ENCODE data around the gene PUDP.

PUDP gene

GRCh38 chrX:7143941-7144525 lies 3.9 kb downstream of the PUDP start:
- Histone ChIP-seq H3K9ac (ENCODE audit: insufficient read length) (no peak overlapping the region), H3K4me3 (no peak overlapping the region), H3K27ac (no peak overlapping the region), H3K36me3 (ENCODE audit: insufficient read depth, low read length) (peaks cover 8% of the 10 kb centered on the region; the same call in 1 of the 2 replicates), H3K9me3 (ENCODE audit: low read depth, low read length) (no peaks in the 10 kb centered on the region)
- no peak for DNase-seq (ENCODE audit: low read depth, low spot score)
- no peak for TF ChIP-seq FOXP2 (optimal IDR thresholded peaks at IDR 0.05; ENCODE audit: control extremely low read depth, extremely low read length, insufficient read depth)
- no peak for TF ChIP-seq POLR2AphosphoS5 (IDR thresholded peaks at IDR 0.05; ENCODE audit: borderline replicate concordance, low read depth, low read length)
- TF ChIP-seq EZH2 (IDR thresholded peaks at IDR 0.05), result no peak

- no peak for DNase-seq (ENCODE audit: low read depth, low spot score)
- Histone ChIP-seq H3K27ac (no peak overlapping the region), H3K36me3 (ENCODE audit: insufficient read depth, low read length) (peaks cover 8% of the 10 kb centered on the region; the same call in 1 of the 2 replicates), H3K4me3 (no peak overlapping the region), H3K9ac (ENCODE audit: insufficient read length) (no peak overlapping the region), H3K9me3 (ENCODE audit: low read depth, low read length) (no peaks in the 10 kb centered on the region)
- TF ChIP-seq POLR2AphosphoS5 (IDR thresholded peaks at IDR 0.05; ENCODE audit: borderline replicate concordance, low read depth, low read length) (no peak), FOXP2 (optimal IDR thresholded peaks at IDR 0.05; ENCODE audit: control extremely low read depth, extremely low read length, insufficient read depth) (no peak), EZH2 (IDR thresholded peaks at IDR 0.05) (no peak)
These were observed 4.9 kb downstream of the PUDP start for GRCh38 chrX:7143076-7143475.

- no peak overlapping the region for H3K27ac ChIP-seq
- no peak for DNase-seq (ENCODE audit: low read depth, low spot score)
- H3K36me3 ChIP-seq (ENCODE audit: insufficient read depth, low read length), result peaks cover 8% of the 10 kb centered on the region; the same call in 1 of the 2 replicates
- H3K9me3 ChIP-seq (ENCODE audit: low read depth, low read length), result no peaks in the 10 kb centered on the region
- TF ChIP-seq EZH2 (IDR thresholded peaks at IDR 0.05) (no peak), POLR2AphosphoS5 (IDR thresholded peaks at IDR 0.05; ENCODE audit: borderline replicate concordance, low read depth, low read length) (no peak), FOXP2 (optimal IDR thresholded peaks at IDR 0.05; ENCODE audit: control extremely low read depth, extremely low read length, insufficient read depth) (no peak)
- no peak overlapping the region for H3K9ac ChIP-seq (ENCODE audit: insufficient read length)
- no peak overlapping the region for H3K4me3 ChIP-seq
These were observed 8.5 kb downstream of the PUDP start for GRCh38 chrX:7139202-7140081.

- TF ChIP-seq POLR2AphosphoS5 (IDR thresholded peaks at IDR 0.05; ENCODE audit: borderline replicate concordance, low read depth, low read length) (no peak), FOXP2 (optimal IDR thresholded peaks at IDR 0.05; ENCODE audit: control extremely low read depth, extremely low read length, insufficient read depth) (no peak), EZH2 (IDR thresholded peaks at IDR 0.05) (no peak)
- Histone ChIP-seq H3K4me3 (no peak overlapping the region), H3K9ac (ENCODE audit: insufficient read length) (no peak overlapping the region), H3K9me3 (ENCODE audit: low read depth, low read length) (no peaks in the 10 kb centered on the region), H3K36me3 (ENCODE audit: insufficient read depth, low read length) (peaks cover 6% of the 10 kb centered on the region; the same call in 1 of the 2 replicates), H3K27ac (no peak overlapping the region)
- no peak for DNase-seq (ENCODE audit: low read depth, low spot score)
These were observed 13.0 kb downstream of the PUDP start for GRCh38 chrX:7134981-7135380.

GRCh38 chrX:7133050-7133440 lies 14.9 kb downstream of the PUDP start:
- H3K9ac ChIP-seq (ENCODE audit: insufficient read length), result no peak overlapping the region
- no peak overlapping the region for H3K4me3 ChIP-seq
- no peak for TF ChIP-seq POLR2AphosphoS5 (IDR thresholded peaks at IDR 0.05; ENCODE audit: borderline replicate concordance, low read depth, low read length)
- no peak overlapping the region for H3K27ac ChIP-seq
- H3K36me3 ChIP-seq (ENCODE audit: insufficient read depth, low read length), result peaks cover 9% of the 10 kb centered on the region; the same call in 1 of the 2 replicates
- H3K9me3 ChIP-seq (ENCODE audit: low read depth, low read length), result no peaks in the 10 kb centered on the region
- no peak for DNase-seq (ENCODE audit: low read depth, low spot score)

- no peaks in the 10 kb centered on the region for H3K9me3 ChIP-seq (ENCODE audit: low read depth, low read length)
- TF ChIP-seq FOXP2 (optimal IDR thresholded peaks at IDR 0.05; ENCODE audit: control extremely low read depth, extremely low read length, insufficient read depth) (no peak), EZH2 (IDR thresholded peaks at IDR 0.05) (no peak), POLR2AphosphoS5 (IDR thresholded peaks at IDR 0.05; ENCODE audit: borderline replicate concordance, low read depth, low read length) (no peak)
- H3K27ac ChIP-seq, result no peak overlapping the region
- no peak overlapping the region for H3K4me3 ChIP-seq
- no peak for DNase-seq (ENCODE audit: low read depth, low spot score)
- H3K9ac ChIP-seq (ENCODE audit: insufficient read length), result no peak overlapping the region
- H3K36me3 ChIP-seq (ENCODE audit: insufficient read depth, low read length), result peaks cover 9% of the 10 kb centered on the region; the same call in 1 of the 2 replicates
These were observed 15.5 kb downstream of the PUDP start for GRCh38 chrX:7132335-7133049.

GRCh38 chrX:7131621-7132020 lies 16.3 kb downstream of the PUDP start:
- no peak for TF ChIP-seq FOXP2 (optimal IDR thresholded peaks at IDR 0.05; ENCODE audit: control extremely low read depth, extremely low read length, insufficient read depth)
- no peak for TF ChIP-seq POLR2AphosphoS5 (IDR thresholded peaks at IDR 0.05; ENCODE audit: borderline replicate concordance, low read depth, low read length)
- TF ChIP-seq EZH2 (IDR thresholded peaks at IDR 0.05), result no peak
- Histone ChIP-seq H3K9me3 (ENCODE audit: low read depth, low read length) (no peaks in the 10 kb centered on the region), H3K27ac (no peak overlapping the region), H3K36me3 (ENCODE audit: insufficient read depth, low read length) (peaks cover 9% of the 10 kb centered on the region; the same call in 1 of the 2 replicates), H3K4me3 (no peak overlapping the region), H3K9ac (ENCODE audit: insufficient read length) (no peak overlapping the region)
- no peak for DNase-seq (ENCODE audit: low read depth, low spot score)

GRCh38 chrX:7127056-7127455 lies 20.9 kb downstream of the PUDP start:
- Histone ChIP-seq H3K9ac (ENCODE audit: insufficient read length) (no peak overlapping the region), H3K4me3 (no peak overlapping the region), H3K27ac (no peak overlapping the region), H3K36me3 (ENCODE audit: insufficient read depth, low read length) (peaks cover 13% of the 10 kb centered on the region; the same call in 1 of the 2 replicates), H3K9me3 (ENCODE audit: low read depth, low read length) (no peaks in the 10 kb centered on the region)
- no peak for DNase-seq (ENCODE audit: low read depth, low spot score)
- no peak for TF ChIP-seq FOXP2 (optimal IDR thresholded peaks at IDR 0.05; ENCODE audit: control extremely low read depth, extremely low read length, insufficient read depth)
- no peak for TF ChIP-seq EZH2 (IDR thresholded peaks at IDR 0.05)
- no peak for TF ChIP-seq POLR2AphosphoS5 (IDR thresholded peaks at IDR 0.05; ENCODE audit: borderline replicate concordance, low read depth, low read length)

Data from SK-N-MC (cell line).